ENCODE data around the gene RNF6. TPM values are rescaled to one million over a fixed set of nuclear protein-coding genes. Genes with fewer than 3 reads are reported as not detected.

The RNF6 gene
- total RNA-seq, 1 donor from 2014 or later: 24.2 TPM

- H3K9me3 Mint-ChIP-seq: no peaks in the 10 kb centered on the region
- no peaks in the 10 kb centered on the region for H3K27me3 Mint-ChIP-seq (ENCODE audit: low read depth)
- no peak overlapping the region for H3K27ac Mint-ChIP-seq
- H3K4me3 Mint-ChIP-seq: no peak overlapping the region
- no peak for DNase-seq (ENCODE audit: low spot score in 2 of 2, unreplicated experiment in 2 of 2)
- TF ChIP-seq CTCF (IDR thresholded peaks at IDR 0.05; ENCODE audit: unreplicated experiment): no peak
- H3K4me1 Mint-ChIP-seq: peaks cover 40% of the 10 kb centered on the region
- no peaks in the 10 kb centered on the region for H3K36me3 Mint-ChIP-seq
Observed at GRCh38 chr13:26257049-26257448, 34.9 kb upstream of the RNF6 start.

- peaks cover 34% of the 10 kb centered on the region for H3K4me1 Mint-ChIP-seq
- H3K4me3 Mint-ChIP-seq: peak overlapping the region; percentile 92
- no peak for TF ChIP-seq CTCF (IDR thresholded peaks at IDR 0.05; ENCODE audit: unreplicated experiment)
- H3K27me3 Mint-ChIP-seq (ENCODE audit: low read depth): no peaks in the 10 kb centered on the region
- no peaks in the 10 kb centered on the region for H3K9me3 Mint-ChIP-seq
- no peak overlapping the region for H3K27ac Mint-ChIP-seq
- H3K36me3 Mint-ChIP-seq: no peaks in the 10 kb centered on the region
- DNase-seq (ENCODE audit: low spot score in 2 of 2, unreplicated experiment in 2 of 2): no peak
Observed at GRCh38 chr13:26255691-26256277, 33.7 kb upstream of the RNF6 start.

- Mint-ChIP-seq H3K9me3 (no peaks in the 10 kb centered on the region), H3K4me1 (peaks cover 34% of the 10 kb centered on the region), H3K4me3 (peak overlapping the region; percentile 92), H3K27me3 (ENCODE audit: low read depth) (no peaks in the 10 kb centered on the region), H3K27ac (peak overlapping the region; percentile 91), H3K36me3 (no peaks in the 10 kb centered on the region)
- no peak for TF ChIP-seq CTCF (IDR thresholded peaks at IDR 0.05; ENCODE audit: unreplicated experiment)
- DNase-seq (ENCODE audit: low spot score in 2 of 2, unreplicated experiment in 2 of 2): no peak
Observed at GRCh38 chr13:26255115-26255514, 33.0 kb upstream of the RNF6 start.

- H3K36me3 Mint-ChIP-seq: no peaks in the 10 kb centered on the region
- no peaks in the 10 kb centered on the region for H3K9me3 Mint-ChIP-seq
- peak; percentile 23 to 66 for DNase-seq (ENCODE audit: low spot score in 2 of 2, unreplicated experiment in 2 of 2)
- peaks cover 34% of the 10 kb centered on the region for H3K4me1 Mint-ChIP-seq
- no peaks in the 10 kb centered on the region for H3K27me3 Mint-ChIP-seq (ENCODE audit: low read depth)
- TF ChIP-seq CTCF (IDR thresholded peaks at IDR 0.05; ENCODE audit: unreplicated experiment): no peak
- H3K4me3 Mint-ChIP-seq: peak overlapping the region; percentile 92
- H3K27ac Mint-ChIP-seq: peak overlapping the region; percentile 91
Observed at GRCh38 chr13:26254583-26255111, 32.5 kb upstream of the RNF6 start.

GRCh38 chr13:26253787-26254582 lies 31.9 kb upstream of the RNF6 start, which contains the start of gene CDK8:
TSS of gene CDK8 (plus strand) at chr13:26254129. CDS start at chr13:26254642, 513 bp downstream.
- H3K36me3 Mint-ChIP-seq: no peaks in the 10 kb centered on the region
- no peaks in the 10 kb centered on the region for H3K9me3 Mint-ChIP-seq
- DNase-seq (ENCODE audit: low spot score in 2 of 2, unreplicated experiment in 2 of 2): peak; percentile 69 to 82
- H3K27ac Mint-ChIP-seq: peak within 1 kb of the TSS; percentile 94
- H3K4me3 Mint-ChIP-seq: peak within 1 kb of the TSS; percentile 92
- H3K4me1 Mint-ChIP-seq: peaks cover 34% of the 10 kb centered on the region
- no peaks in the 10 kb centered on the region for H3K27me3 Mint-ChIP-seq (ENCODE audit: low read depth)
- no peak for TF ChIP-seq CTCF (IDR thresholded peaks at IDR 0.05; ENCODE audit: unreplicated experiment)
